Chondrocyte (in vitro differentiated cells): ENCODE results near the gene NDUFB7. TPM values are rescaled to one million over a fixed set of nuclear protein-coding genes. Genes with fewer than 3 reads are reported as not detected.
"Not testable (repeated sequence)": the region's sequence is repeated elsewhere in the genome, so short reads cannot be mapped to it uniquely, and the experiment has no call there.

Source experiments
- DNase-seq: peaks from one replicate; pipeline ENCODE4 v3.0.0; 2021; ENCODE audit warnings: mixed read lengths, low spot score
- H3K27ac Mint-ChIP-seq: one replicate; pipeline ENCODE4 v1.8.0; 2021; ENCODE audit warnings: mild to moderate bottlenecking, moderate library complexity, mixed read lengths; ENCODE audit not compliant: unreplicated experiment
- H3K27me3 Mint-ChIP-seq: 2 replicates; pipeline ENCODE4 v1.8.0; 2021; ENCODE audit warnings: low read depth, mixed read lengths
- H3K36me3 Mint-ChIP-seq: 2 replicates; pipeline ENCODE4 v1.8.0; 2021; ENCODE audit warnings: low read depth, mixed read lengths
- H3K4me1 Mint-ChIP-seq: 2 replicates; pipeline ENCODE4 v1.8.0; 2021; ENCODE audit warnings: low read depth, mild to moderate bottlenecking, mixed read lengths
- H3K4me3 Mint-ChIP-seq: one replicate; pipeline ENCODE4 v1.8.0; 2021; ENCODE audit warnings: mild to moderate bottlenecking, moderate library complexity, mixed read lengths; ENCODE audit not compliant: unreplicated experiment
- H3K9me3 Mint-ChIP-seq: 2 replicates; pipeline ENCODE4 v1.8.0; 2021; ENCODE audit warnings: low read depth, mixed read lengths
- total RNA-seq: library from RNA; stranded (reverse); gene quantifications from 3 replicates; pipeline ENCODE4 v1.2.1, GENCODE V29; 2021
- TF ChIP-seq, protein P1 (sequence below): fragments of 200-600 bp; sonication (generic); IDR thresholded peaks from 2 replicates; pipeline ENCODE4 v1.5.0; 2021; ENCODE audit warnings: antibody characterized with exemption, mild to moderate bottlenecking, moderate library complexity

NDUFB7 gene
- total RNA-seq, 1 donor from 2014 or later = 128 TPM

DNA sequence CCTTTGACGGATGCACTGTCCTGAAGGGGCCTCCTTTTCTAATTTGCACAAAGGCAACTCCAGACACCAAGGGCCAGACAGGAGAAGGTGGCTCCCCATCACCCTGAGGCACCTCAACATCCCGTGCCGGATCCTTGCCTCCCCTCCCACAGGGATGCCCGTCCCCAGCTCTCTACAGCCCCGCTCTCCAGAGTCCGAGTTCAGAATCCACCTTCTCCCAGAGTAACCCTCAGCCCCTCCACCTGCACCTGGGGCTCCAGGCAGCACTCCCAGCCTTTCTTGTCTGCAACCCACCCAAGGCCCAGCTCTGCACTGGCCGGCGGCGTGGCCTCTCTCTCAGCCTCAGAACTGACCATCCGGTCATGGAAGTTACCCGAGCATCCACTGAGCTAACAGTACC, 4.8 kb downstream of the NDUFB7 start:
- peaks cover 22% of the 10 kb centered on the region for H3K4me1 Mint-ChIP-seq
- no peak for DNase-seq
- H3K27me3 Mint-ChIP-seq = no peaks in the 10 kb centered on the region
- TF ChIP-seq, protein P1, sequence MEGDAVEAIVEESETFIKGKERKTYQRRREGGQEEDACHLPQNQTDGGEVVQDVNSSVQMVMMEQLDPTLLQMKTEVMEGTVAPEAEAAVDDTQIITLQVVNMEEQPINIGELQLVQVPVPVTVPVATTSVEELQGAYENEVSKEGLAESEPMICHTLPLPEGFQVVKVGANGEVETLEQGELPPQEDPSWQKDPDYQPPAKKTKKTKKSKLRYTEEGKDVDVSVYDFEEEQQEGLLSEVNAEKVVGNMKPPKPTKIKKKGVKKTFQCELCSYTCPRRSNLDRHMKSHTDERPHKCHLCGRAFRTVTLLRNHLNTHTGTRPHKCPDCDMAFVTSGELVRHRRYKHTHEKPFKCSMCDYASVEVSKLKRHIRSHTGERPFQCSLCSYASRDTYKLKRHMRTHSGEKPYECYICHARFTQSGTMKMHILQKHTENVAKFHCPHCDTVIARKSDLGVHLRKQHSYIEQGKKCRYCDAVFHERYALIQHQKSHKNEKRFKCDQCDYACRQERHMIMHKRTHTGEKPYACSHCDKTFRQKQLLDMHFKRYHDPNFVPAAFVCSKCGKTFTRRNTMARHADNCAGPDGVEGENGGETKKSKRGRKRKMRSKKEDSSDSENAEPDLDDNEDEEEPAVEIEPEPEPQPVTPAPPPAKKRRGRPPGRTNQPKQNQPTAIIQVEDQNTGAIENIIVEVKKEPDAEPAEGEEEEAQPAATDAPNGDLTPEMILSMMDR = no peak
- H3K9me3 Mint-ChIP-seq = no peaks in the 10 kb centered on the region
- no peak overlapping the region for H3K27ac Mint-ChIP-seq
- peaks cover 3% of the 10 kb centered on the region for H3K36me3 Mint-ChIP-seq
- no peak overlapping the region for H3K4me3 Mint-ChIP-seq

DNA sequence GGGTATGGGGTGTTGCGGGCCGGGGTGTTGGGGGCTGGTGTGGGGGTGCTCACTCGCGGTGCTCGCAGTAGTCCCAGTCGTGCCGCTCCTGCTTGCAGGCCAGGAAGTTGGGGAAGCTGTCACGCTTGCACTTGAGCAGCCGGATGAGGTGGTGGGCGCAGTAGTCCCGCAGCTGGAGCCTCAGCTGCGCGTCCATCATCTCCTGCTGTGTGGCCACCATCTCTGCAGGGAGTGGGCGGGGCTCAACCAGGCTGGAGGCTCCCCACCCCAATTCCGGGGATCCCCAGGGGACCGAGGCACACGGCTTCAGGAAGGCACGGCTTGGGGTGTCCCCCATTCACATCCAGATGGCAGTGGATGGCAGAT, 5.2 kb downstream of the NDUFB7 start:
- peaks cover 3% of the 10 kb centered on the region for H3K36me3 Mint-ChIP-seq
- TF ChIP-seq, protein P1 = no peak
- no peak overlapping the region for H3K27ac Mint-ChIP-seq
- no peaks in the 10 kb centered on the region for H3K9me3 Mint-ChIP-seq
- no peaks in the 10 kb centered on the region for H3K27me3 Mint-ChIP-seq
- DNase-seq = no peak
- no peak overlapping the region for H3K4me3 Mint-ChIP-seq
- peaks cover 22% of the 10 kb centered on the region for H3K4me1 Mint-ChIP-seq

DNA sequence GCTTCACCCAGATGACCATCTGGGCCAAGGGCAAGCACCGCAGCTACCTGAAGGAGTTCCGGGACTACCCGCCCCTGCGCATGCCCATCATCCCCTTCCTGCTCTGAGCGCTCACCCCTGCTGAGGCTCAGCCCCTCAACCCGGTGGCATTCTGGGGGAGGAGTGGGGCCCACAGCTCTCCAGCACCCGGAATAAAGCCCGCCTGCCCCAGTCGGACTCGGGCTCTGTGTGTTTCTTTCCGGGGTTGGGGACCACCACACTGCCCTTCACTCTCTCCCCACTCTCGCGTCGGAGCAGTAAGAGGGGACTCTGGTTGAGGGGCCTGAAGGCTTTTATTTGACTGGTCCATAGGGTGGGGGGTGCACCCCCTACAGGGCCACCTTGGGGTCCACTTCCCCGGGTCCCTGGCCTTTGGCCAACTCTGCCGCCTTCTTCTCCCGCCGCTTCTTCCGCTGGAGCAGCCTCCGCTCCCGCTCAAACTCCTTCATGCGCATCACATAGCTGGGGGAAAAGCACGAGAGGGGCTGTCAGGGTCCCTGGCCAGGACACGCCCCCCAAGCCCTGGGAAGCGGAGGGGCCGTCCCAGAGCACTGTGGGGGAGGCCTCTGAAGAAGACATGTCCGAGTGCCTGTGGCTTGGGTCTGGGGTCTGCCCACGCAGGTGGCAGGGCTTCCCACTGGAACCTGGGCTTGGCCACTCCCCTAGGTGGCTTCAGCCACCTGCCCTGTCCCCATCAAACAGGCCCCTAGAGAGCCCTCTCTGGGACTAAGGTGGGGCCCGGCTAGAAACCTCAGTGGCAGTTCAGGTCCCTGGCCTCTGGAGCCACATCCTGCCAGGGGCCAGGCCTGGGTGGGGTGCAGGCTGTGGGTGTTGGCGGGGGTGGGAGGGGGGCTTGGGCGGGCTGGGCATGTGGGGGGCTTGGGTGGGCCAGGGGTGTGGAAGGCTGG, 5.8 kb downstream of the NDUFB7 start:
- Mint-ChIP-seq H3K36me3 (peaks cover 3% of the 10 kb centered on the region), H3K4me3 (no peak overlapping the region), H3K27me3 (no peaks in the 10 kb centered on the region), H3K27ac (no peak overlapping the region), H3K4me1 (peaks cover 18% of the 10 kb centered on the region), H3K9me3 (no peaks in the 10 kb centered on the region)
- DNase-seq = no peak
- TF ChIP-seq, protein P1 = no peak

DNA sequence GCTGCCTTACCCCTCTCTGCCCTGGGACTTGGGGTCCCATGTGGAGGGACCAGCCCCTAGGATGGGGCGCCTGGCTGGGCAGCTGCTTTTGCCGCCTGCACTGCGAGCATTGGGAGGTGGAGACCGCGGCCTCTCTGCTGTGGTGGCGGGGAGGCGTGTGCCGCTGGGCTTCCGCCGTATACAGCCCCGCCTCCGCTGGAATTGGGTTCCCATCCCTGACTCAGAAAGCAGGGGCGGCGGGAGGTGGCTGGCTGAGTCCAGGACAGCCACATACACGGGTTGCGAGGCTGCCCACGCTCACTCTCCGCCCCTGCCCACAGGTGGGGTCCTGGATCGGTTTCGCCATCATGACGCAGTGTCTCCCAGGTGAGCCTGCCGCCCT, 6.6 kb downstream of the NDUFB7 start:
- peaks cover 15% of the 10 kb centered on the region for H3K4me1 Mint-ChIP-seq
- H3K36me3 Mint-ChIP-seq = peaks cover 3% of the 10 kb centered on the region
- no peaks in the 10 kb centered on the region for H3K27me3 Mint-ChIP-seq
- TF ChIP-seq, protein P1 = no peak
- H3K4me3 Mint-ChIP-seq = no peak overlapping the region
- no peak overlapping the region for H3K27ac Mint-ChIP-seq
- no peak for DNase-seq
- no peaks in the 10 kb centered on the region for H3K9me3 Mint-ChIP-seq

DNA sequence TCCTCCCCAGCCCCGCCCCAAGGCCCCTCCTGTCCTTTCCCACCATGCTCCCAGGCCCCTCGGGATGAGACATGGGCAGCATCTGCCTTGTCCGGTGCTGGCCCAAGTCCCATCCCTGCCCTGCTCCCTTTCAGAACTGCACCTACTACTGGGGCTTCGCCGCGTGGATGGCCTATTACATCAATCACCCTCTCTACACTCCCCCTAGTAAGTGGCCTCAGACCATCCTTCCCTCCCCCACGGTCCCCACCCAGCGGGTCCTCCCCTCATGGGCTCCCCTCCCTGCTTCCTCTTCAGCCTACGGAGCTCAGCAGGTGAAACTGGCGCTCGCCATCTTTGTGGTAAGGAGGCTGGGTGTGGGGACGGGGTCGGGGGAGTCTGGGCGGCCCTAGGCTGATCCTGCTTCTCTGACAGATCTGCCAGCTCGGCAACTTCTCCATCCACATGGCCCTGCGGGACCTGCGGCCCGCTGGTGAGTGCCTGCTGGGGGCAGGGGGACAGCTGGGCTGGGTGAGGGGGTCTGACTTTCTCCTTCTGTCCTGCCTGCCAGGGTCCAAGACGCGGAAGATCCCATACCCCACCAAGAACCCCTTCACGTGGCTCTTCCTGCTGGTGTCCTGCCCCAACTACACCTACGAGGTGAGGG, 7.1 kb downstream of the NDUFB7 start:
- not testable (repeated sequence) for H3K9me3 Mint-ChIP-seq, DNase-seq, H3K27ac Mint-ChIP-seq, H3K4me3 Mint-ChIP-seq, H3K27me3 Mint-ChIP-seq, H3K36me3 Mint-ChIP-seq
- peaks cover 15% of the 10 kb centered on the region for H3K4me1 Mint-ChIP-seq
